ENCODE data around the gene BLOC1S3. TPM values are rescaled to one million over a fixed set of nuclear protein-coding genes. Genes with fewer than 3 reads are reported as not detected.
A peak's percentile ranks its signal among the peaks of the same experiment; 100 is the strongest.
"Not testable (repeated sequence)": the region's sequence is repeated elsewhere in the genome, so short reads cannot be mapped to it uniquely, and the experiment has no call there.

Gene BLOC1S3
- total and polyA plus RNA-seq, 4 donors: 2.3 to 15.1 (median 8.3) TPM

DNA sequence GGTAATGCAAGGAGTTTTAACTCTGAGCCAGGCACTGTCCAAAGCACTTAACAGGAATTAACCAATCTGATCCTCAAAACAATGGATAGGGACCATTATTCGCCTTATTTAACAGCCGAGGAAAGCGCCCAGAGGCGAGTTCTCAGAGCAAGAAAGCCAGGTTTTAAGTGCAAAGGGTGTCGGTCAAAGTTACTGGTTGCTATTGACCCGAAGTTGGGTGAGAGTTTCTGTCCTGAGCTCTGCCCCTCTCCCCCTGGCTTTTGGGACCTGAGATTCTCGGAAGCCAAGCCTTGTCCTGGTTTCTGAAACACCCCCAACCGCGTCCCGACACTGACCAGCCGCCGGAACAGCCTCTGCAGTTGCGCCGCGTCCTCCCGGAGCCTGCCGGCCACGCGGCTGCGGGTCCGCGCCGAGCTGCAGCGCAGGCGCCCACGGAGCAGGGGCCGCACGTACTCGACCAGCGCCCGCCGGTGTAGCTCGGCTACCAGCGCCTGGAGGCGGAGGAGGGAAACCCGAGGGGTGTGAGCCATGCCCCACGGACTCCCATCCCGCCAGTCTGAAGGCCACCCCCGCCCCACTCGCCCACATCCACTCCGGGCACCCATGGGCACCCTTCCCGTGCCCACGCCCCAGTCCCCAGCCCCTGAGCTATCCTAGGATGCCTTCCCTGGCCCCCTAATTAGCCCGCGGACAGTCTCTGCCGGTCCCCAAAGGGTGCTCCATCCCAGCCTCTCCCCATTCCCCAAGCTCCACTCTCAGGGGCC lies 38.8 kb downstream of the BLOC1S3 start:
- H3K36me3 ChIP-seq (ENCODE audit: control insufficient read depth, insufficient read depth, low read length): no peaks in the 10 kb centered on the region
- H3K4me3 ChIP-seq (ENCODE audit: low read depth, low read length): no peak overlapping the region
- no peaks in the 10 kb centered on the region for H3K9me3 ChIP-seq (ENCODE audit: control insufficient read depth, insufficient read depth, low read length)
- no peak overlapping the region for H3K27ac ChIP-seq (ENCODE audit: low read depth, low read length)
- DNase-seq (ENCODE audit: low read depth in 4 of 6, low spot score in 6 of 6): peak in 2 of 6 donors; percentile 11
- 4% methylated on average over 45 of the region's 46 CpGs for WGBS (ENCODE audit: insufficient coverage)
- H3K27me3 ChIP-seq (ENCODE audit: control insufficient read depth, insufficient read depth, low read length): peaks cover 48% of the 10 kb centered on the region
- peaks cover 15% of the 10 kb centered on the region for H3K4me1 ChIP-seq (ENCODE audit: control insufficient read depth, insufficient read depth, low read length)

DNA sequence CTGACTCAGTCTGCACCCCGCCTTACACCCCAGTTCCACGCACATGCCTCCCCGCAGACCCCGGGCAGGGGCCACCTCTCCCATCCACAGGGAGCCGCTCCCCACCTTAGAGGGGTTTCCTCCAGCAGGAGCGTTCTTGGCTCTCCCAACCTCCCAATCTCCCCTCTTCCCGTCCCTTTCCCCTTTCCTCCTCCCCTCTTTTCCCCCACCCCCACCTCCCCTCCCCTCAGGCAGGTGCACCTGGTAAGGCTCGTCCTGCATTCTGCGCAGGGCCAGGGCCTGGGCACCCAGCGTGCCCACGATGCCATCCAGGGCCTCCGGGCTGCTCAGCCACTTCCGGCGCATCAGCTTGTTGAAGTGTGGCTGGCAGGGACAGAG lies 39.4 kb downstream of the BLOC1S3 start:
- DNase-seq (ENCODE audit: low read depth in 4 of 6, low spot score in 6 of 6): no peak
- Histone ChIP-seq H3K4me1 (ENCODE audit: control insufficient read depth, insufficient read depth, low read length) (peaks cover 15% of the 10 kb centered on the region), H3K27ac (ENCODE audit: low read depth, low read length) (no peak overlapping the region), H3K36me3 (ENCODE audit: control insufficient read depth, insufficient read depth, low read length) (no peaks in the 10 kb centered on the region), H3K9me3 (ENCODE audit: control insufficient read depth, insufficient read depth, low read length) (no peaks in the 10 kb centered on the region), H3K4me3 (ENCODE audit: low read depth, low read length) (no peak overlapping the region), H3K27me3 (ENCODE audit: control insufficient read depth, insufficient read depth, low read length) (peaks cover 46% of the 10 kb centered on the region)
- WGBS (ENCODE audit: insufficient coverage): 18% methylated on average over 13 of the region's 14 CpGs

DNA sequence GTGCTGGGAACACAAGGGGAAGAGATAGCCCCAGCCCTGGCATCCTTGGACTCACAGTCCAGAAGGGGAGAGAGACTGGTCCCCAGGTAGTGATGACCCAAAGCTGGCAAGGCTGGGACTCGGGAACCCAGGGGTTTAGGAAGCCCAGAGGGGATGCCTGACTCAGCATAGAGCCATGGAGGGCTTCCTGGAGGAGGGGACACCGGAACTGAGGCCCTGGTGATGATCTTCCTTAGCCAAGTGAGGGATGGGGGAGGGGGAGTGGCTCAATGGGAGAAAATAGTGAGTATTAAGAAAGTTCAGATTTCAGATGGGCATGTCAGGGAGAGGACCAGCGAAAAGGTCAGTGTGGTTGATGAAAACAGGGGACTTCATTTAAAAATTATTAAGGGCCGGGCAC lies 39.8 kb downstream of the BLOC1S3 start:
- WGBS (ENCODE audit: insufficient coverage): 41% methylated on average over 4 of the region's 4 CpGs
- Histone ChIP-seq H3K9me3 (ENCODE audit: control insufficient read depth, insufficient read depth, low read length) (no peaks in the 10 kb centered on the region), H3K4me3 (ENCODE audit: low read depth, low read length) (no peak overlapping the region), H3K27me3 (ENCODE audit: control insufficient read depth, insufficient read depth, low read length) (peaks cover 44% of the 10 kb centered on the region), H3K27ac (ENCODE audit: low read depth, low read length) (no peak overlapping the region), H3K4me1 (ENCODE audit: control insufficient read depth, insufficient read depth, low read length) (peaks cover 15% of the 10 kb centered on the region), H3K36me3 (ENCODE audit: control insufficient read depth, insufficient read depth, low read length) (no peaks in the 10 kb centered on the region)
- DNase-seq (ENCODE audit: low read depth in 4 of 6, low spot score in 6 of 6): no peak

- Histone ChIP-seq H3K27me3 (ENCODE audit: control insufficient read depth, insufficient read depth, low read length) (peaks cover 44% of the 10 kb centered on the region), H3K4me3 (ENCODE audit: low read depth, low read length) (no peak overlapping the region), H3K9me3 (ENCODE audit: control insufficient read depth, insufficient read depth, low read length) (no peaks in the 10 kb centered on the region), H3K4me1 (ENCODE audit: control insufficient read depth, insufficient read depth, low read length) (peaks cover 15% of the 10 kb centered on the region), H3K36me3 (ENCODE audit: control insufficient read depth, insufficient read depth, low read length) (no peaks in the 10 kb centered on the region), H3K27ac (ENCODE audit: low read depth, low read length) (no peak overlapping the region)
- 89% methylated on average over 6 of the region's 18 CpGs for WGBS (ENCODE audit: insufficient coverage)
- DNase-seq (ENCODE audit: low read depth in 4 of 6, low spot score in 6 of 6): no peak
Observed at GRCh38 chr19:45218911-45219743, 40.5 kb downstream of the BLOC1S3 start.

DNA sequence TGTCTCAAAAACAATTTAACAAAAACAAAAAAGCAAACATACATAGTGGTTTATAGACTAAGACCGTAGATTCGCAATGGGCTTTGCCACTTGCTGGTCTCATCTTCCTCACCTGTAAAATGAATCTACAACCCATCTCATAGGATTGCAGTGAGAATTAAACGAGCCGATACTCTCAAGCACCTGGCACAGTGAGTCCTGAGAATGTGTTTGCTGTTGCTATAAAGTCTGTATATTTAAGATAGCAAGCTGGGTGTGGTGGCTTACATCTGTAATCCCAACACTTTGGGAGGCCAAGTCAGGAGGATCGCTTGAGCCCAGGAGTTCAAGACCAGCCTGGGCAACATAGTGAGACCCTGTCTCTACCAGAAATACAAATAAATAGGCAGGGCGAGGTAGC lies 44.1 kb downstream of the BLOC1S3 start:
- H3K4me1 ChIP-seq (ENCODE audit: control insufficient read depth, insufficient read depth, low read length): peaks cover under 1% of the 10 kb centered on the region
- peaks cover 17% of the 10 kb centered on the region for H3K27me3 ChIP-seq (ENCODE audit: control insufficient read depth, insufficient read depth, low read length)
- 80% methylated on average over 1 of the region's 6 CpGs for WGBS (ENCODE audit: insufficient coverage)
- no peak overlapping the region for H3K4me3 ChIP-seq (ENCODE audit: low read depth, low read length)
- H3K9me3 ChIP-seq (ENCODE audit: control insufficient read depth, insufficient read depth, low read length): no peaks in the 10 kb centered on the region
- DNase-seq (ENCODE audit: low read depth in 4 of 6, low spot score in 6 of 6): no peak
- H3K27ac ChIP-seq (ENCODE audit: low read depth, low read length): no peak overlapping the region
- H3K36me3 ChIP-seq (ENCODE audit: control insufficient read depth, insufficient read depth, low read length): no peaks in the 10 kb centered on the region

DNA sequence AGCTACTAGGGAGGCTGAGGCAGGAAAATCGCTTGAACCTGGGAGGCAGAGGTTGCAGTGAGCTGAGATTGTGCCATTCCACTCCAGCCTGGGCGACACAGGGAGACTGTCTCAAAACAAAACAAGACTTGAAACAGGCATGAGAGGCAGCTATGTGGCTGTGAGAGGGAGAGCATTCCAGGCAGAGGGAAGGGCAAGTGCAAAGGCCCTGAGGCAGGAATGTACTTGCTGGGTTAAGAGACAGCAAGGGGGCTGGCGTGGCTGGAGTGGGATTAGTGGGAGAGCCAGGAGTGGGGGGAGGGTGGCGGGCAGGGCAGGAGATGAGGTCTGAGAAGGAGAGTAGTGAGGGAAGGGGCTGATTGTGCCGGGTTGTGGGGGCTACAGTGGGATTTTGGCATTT lies 45.3 kb downstream of the BLOC1S3 start:
- Histone ChIP-seq H3K9me3 (ENCODE audit: control insufficient read depth, insufficient read depth, low read length) (no peaks in the 10 kb centered on the region), H3K27ac (ENCODE audit: low read depth, low read length) (no peak overlapping the region), H3K4me1 (ENCODE audit: control insufficient read depth, insufficient read depth, low read length) (no peaks in the 10 kb centered on the region), H3K36me3 (ENCODE audit: control insufficient read depth, insufficient read depth, low read length) (no peaks in the 10 kb centered on the region), H3K27me3 (ENCODE audit: control insufficient read depth, insufficient read depth, low read length) (peaks cover 9% of the 10 kb centered on the region), H3K4me3 (ENCODE audit: low read depth, low read length) (no peak overlapping the region)
- no peak for DNase-seq (ENCODE audit: low read depth in 4 of 6, low spot score in 6 of 6)
- WGBS (ENCODE audit: insufficient coverage): 86% methylated on average over 5 of the region's 5 CpGs

- no peak for DNase-seq (ENCODE audit: low read depth in 4 of 6, low spot score in 6 of 6)
- Histone ChIP-seq H3K4me1 (ENCODE audit: control insufficient read depth, insufficient read depth, low read length) (no peaks in the 10 kb centered on the region), H3K4me3 (ENCODE audit: low read depth, low read length) (no peak overlapping the region), H3K9me3 (ENCODE audit: control insufficient read depth, insufficient read depth, low read length) (no peaks in the 10 kb centered on the region), H3K27ac (ENCODE audit: low read depth, low read length) (no peak overlapping the region), H3K27me3 (ENCODE audit: control insufficient read depth, insufficient read depth, low read length) (peaks cover 9% of the 10 kb centered on the region), H3K36me3 (ENCODE audit: control insufficient read depth, insufficient read depth, low read length) (no peaks in the 10 kb centered on the region)
- WGBS (ENCODE audit: insufficient coverage): 67% methylated on average over 11 of the region's 11 CpGs
Observed at GRCh38 chr19:45224645-45225044, 46.1 kb downstream of the BLOC1S3 start.

GRCh38 chr19:45229056-45229455 lies 50.5 kb downstream of the BLOC1S3 start:
- H3K9me3 ChIP-seq (ENCODE audit: control insufficient read depth, insufficient read depth, low read length); DNase-seq (ENCODE audit: low read depth in 4 of 6, low spot score in 6 of 6); H3K27ac ChIP-seq (ENCODE audit: low read depth, low read length); H3K4me1 ChIP-seq (ENCODE audit: control insufficient read depth, insufficient read depth, low read length); H3K36me3 ChIP-seq (ENCODE audit: control insufficient read depth, insufficient read depth, low read length); H3K4me3 ChIP-seq (ENCODE audit: low read depth, low read length): not testable (repeated sequence)
- WGBS (ENCODE audit: insufficient coverage): no CpG with 5 or more reads among the region's 2 CpGs
- H3K27me3 ChIP-seq (ENCODE audit: control insufficient read depth, insufficient read depth, low read length): peaks cover 24% of the 10 kb centered on the region
